HG03354 (cell line): ENCODE data around the gene RPA3.

Experiments used
- ATAC-seq: cut with Tn5 transposase; IDR thresholded peaks from one replicate; pipeline ENCODE4 v1.9.1; 2021; ENCODE audit warnings: mild to moderate bottlenecking; ENCODE audit not compliant: unreplicated experiment, poor library complexity, severe bottlenecking

RPA3 gene

GRCh38 chr7:7718492-7718891, at the start of gene RPA3:
TSS of gene RPA3 (minus strand) at chr7:7718607. CDS start at chr7:7640418, 78,189 bp downstream.
- ATAC-seq = no peak

GRCh38 chr7:7766671-7767070, 48.3 kb upstream of the RPA3 start:
- no peak for ATAC-seq

- ATAC-seq = peak; percentile 80
Measured at GRCh38 chr7:7765422-7765821, 47.0 kb upstream of the RPA3 start.

GRCh38 chr7:7764520-7765396, 46.4 kb upstream of the RPA3 start:
- no peak for ATAC-seq

- peak; percentile 59 for ATAC-seq
Measured at GRCh38 chr7:7761974-7762779, 43.8 kb upstream of the RPA3 start.

- no peak for ATAC-seq
Measured at GRCh38 chr7:7761340-7761973, 43.0 kb upstream of the RPA3 start.

GRCh38 chr7:7757576-7757975, 39.2 kb upstream of the RPA3 start:
- no peak for ATAC-seq

GRCh38 chr7:7756577-7756976, 38.2 kb upstream of the RPA3 start:
- no peak for ATAC-seq

- no peak for ATAC-seq
Measured at GRCh38 chr7:7751243-7752092, 33.1 kb upstream of the RPA3 start.

- ATAC-seq = no peak
Measured at GRCh38 chr7:7750571-7751242, 32.3 kb upstream of the RPA3 start.

GRCh38 chr7:7746458-7746857, 28.1 kb upstream of the RPA3 start:
- no peak for ATAC-seq

- ATAC-seq = no peak
Measured at GRCh38 chr7:7745966-7746365, 27.6 kb upstream of the RPA3 start.

- ATAC-seq = no peak
Measured at GRCh38 chr7:7745258-7745657, 26.9 kb upstream of the RPA3 start.

GRCh38 chr7:7742223-7742622, 23.8 kb upstream of the RPA3 start:
- no peak for ATAC-seq

- no peak for ATAC-seq
Measured at GRCh38 chr7:7740037-7740355, 21.6 kb upstream of the RPA3 start.

- ATAC-seq = no peak
Measured at GRCh38 chr7:7739204-7740036, 21.0 kb upstream of the RPA3 start.

GRCh38 chr7:7738622-7739021, 20.2 kb upstream of the RPA3 start:
- no peak for ATAC-seq

GRCh38 chr7:7738177-7738576, 19.8 kb upstream of the RPA3 start:
- no peak for ATAC-seq
